8988T (cell line): ENCODE data around the gene RPEL1.

Experiments used
- DNase-seq: peaks from one replicate; pipeline ENCODE4 v3.0.0; 2011

RPEL1 gene

DNA sequence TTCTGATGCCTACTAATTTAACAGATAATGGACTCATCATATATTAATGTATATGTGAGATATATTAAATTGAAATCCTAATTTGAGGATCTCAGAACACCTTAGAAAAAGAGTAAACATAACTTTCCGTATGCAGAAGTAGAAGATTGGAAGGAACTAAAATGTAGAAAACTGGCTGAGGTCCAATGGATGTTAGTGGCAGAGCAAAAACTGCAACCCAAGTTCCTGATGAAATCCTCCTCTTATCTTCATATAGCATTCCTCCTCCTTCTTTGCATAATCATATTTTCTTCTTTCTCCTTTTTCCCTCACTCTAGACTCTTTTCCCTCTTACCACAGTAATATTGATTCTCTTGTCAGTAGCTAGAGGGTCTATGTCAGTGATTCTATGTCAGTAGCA is 37.3 kb downstream of the RPEL1 start:
- DNase-seq, result no peak

DNA sequence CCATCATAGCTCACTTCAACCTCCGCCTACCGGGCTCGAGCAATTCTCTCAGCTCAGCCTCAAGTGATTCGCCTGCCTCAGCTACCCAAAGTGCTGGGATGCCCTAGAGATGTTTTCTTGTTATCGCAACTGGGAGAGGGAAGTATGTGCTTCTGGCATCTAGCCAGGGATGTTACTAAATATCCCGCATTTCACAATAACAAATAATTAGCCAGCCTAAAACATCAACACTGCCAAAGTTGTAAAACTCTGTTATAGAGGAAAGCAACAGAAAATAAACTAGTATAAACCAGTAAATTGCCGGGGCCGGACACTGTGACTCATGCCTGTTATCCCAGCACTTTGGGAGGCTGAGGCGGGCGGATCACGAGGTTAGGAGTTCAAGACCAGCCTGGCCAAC is 38.5 kb downstream of the RPEL1 start:
- DNase-seq, result no peak

DNA sequence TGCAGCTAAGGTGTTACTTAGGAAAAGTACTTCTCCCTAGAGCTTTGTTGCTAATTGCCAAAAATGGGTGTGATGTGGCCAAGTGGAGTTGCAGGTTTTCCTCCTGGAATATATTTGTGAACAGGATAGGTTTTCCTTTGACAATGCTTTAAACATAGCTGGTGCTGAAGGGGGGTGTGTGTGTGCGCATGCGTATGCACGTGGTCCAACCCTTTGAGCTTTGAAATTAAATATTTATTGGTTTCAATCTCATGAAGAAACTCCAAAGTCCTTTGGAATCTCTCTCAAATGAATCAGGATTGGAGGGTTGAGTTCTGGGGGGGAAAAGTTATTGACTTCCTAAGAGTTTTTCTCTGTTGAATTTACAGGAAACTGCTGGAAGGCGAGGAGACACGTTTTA is 42.3 kb downstream of the RPEL1 start:
- DNase-seq, result no peak

DNA sequence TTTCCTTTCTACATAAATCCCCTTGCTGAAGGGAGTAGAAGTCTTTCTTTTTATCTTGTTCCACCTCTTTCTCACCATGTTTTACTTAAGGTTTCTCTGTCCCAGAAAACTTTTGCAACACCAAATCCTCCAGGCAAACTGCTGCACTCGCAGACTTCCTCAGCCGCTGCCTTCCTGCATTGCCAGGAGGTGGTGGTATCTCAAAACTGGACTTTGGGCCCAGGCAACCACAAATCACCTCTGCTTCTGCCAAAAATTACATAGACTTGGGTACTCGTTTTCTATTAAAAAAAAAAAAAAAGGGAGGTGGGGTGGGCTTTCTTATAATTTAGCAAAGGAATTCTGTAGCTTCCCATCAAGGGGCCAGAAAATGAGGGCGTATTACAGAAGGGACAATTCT is 45.9 kb downstream of the RPEL1 start:
- no peak for DNase-seq

DNA sequence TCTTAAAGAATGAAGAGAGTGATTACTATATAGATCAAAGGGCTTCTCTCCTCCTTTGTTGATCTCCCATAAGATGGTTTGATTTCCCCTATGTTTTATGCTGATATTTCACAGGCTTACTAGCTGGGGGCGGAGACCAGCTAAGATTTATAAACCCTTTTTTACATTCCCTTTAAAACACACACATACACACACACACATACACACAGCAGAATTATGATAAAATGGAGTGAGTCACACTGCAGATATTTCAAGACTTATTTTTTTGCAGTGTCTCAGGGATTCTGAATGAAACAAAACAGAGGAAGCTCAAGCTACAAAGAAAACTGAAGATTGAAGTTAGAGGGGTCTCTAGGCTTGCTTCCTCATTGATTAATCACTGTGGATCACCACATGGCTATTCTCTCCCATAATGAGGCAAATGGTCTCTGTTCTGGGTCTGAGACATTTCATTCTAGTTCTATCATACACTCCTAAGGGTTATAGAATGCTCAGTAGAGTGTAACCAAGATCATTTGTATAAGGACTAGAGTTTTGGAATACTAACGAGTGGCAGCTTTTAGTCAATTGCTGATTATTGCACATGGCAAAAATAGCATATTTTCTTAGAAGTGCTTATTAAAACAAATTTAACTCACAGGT is 49.8 kb downstream of the RPEL1 start:
- DNase-seq, result no peak
